ENCODE measurements around the gene ITGA5. TPM values are rescaled to one million over a fixed set of nuclear protein-coding genes. Genes with fewer than 3 reads are reported as not detected.

The ITGA5 gene
- total RNA-seq, 1 donor from 2014 or later = 116 TPM

GRCh38 chr12:54442099-54442498 is 23.0 kb upstream of the ITGA5 start:
- no peak for TF ChIP-seq CTCF (conservative IDR thresholded peaks at IDR 0.05; ENCODE audit: low read depth, low read length)
- no peak overlapping the region for H3K4me3 ChIP-seq (ENCODE audit: low read depth, low read length)
- no peak for DNase-seq (ENCODE audit: low read depth)

- H3K4me3 ChIP-seq (ENCODE audit: low read depth, low read length) = no peak overlapping the region
- no peak for DNase-seq (ENCODE audit: low read depth)
- peak; percentile 86 for TF ChIP-seq CTCF (conservative IDR thresholded peaks at IDR 0.05; ENCODE audit: low read depth, low read length)
Observed at GRCh38 chr12:54439521-54440255, 20.6 kb upstream of the ITGA5 start.

GRCh38 chr12:54439096-54439495 is 20.0 kb upstream of the ITGA5 start:
- no peak for TF ChIP-seq CTCF (conservative IDR thresholded peaks at IDR 0.05; ENCODE audit: low read depth, low read length)
- no peak for DNase-seq (ENCODE audit: low read depth)
- no peak overlapping the region for H3K4me3 ChIP-seq (ENCODE audit: low read depth, low read length)

GRCh38 chr12:54438517-54438916 is 19.5 kb upstream of the ITGA5 start:
- DNase-seq (ENCODE audit: low read depth) = no peak
- TF ChIP-seq CTCF (conservative IDR thresholded peaks at IDR 0.05; ENCODE audit: low read depth, low read length) = no peak

GRCh38 chr12:54437697-54438096 is 18.6 kb upstream of the ITGA5 start:
- no peak for TF ChIP-seq CTCF (conservative IDR thresholded peaks at IDR 0.05; ENCODE audit: low read depth, low read length)
- H3K4me3 ChIP-seq (ENCODE audit: low read depth, low read length) = no peak overlapping the region
- DNase-seq (ENCODE audit: low read depth) = no peak

More at GRCh38 chr12:54438517-54438916, 19.5 kb upstream of the ITGA5 start:
- H3K4me3 ChIP-seq (ENCODE audit: low read depth, low read length) = no peak overlapping the region

- TF ChIP-seq CTCF (conservative IDR thresholded peaks at IDR 0.05; ENCODE audit: low read depth, low read length) = no peak
- H3K4me3 ChIP-seq (ENCODE audit: low read depth, low read length) = no peak overlapping the region
- no peak for DNase-seq (ENCODE audit: low read depth)
Observed at GRCh38 chr12:54437243-54437642, 18.2 kb upstream of the ITGA5 start.

GRCh38 chr12:54432815-54433164 is 13.7 kb upstream of the ITGA5 start:
- TF ChIP-seq CTCF (conservative IDR thresholded peaks at IDR 0.05; ENCODE audit: low read depth, low read length) = no peak
- no peak for DNase-seq (ENCODE audit: low read depth)
- no peak overlapping the region for H3K4me3 ChIP-seq (ENCODE audit: low read depth, low read length)
